Lung (tissue), 12 donors: ENCODE data around the gene DCDC2C. TPM values are rescaled to one million over a fixed set of nuclear protein-coding genes. Genes with fewer than 3 reads are reported as not detected.
"Not testable (repeated sequence)": the region's sequence is repeated elsewhere in the genome, so short reads cannot be mapped to it uniquely, and the experiment has no call there.

Experiments used
- ATAC-seq: fragments of 200-7000 bp; cut with Tn5 transposase; one replicate; pipeline ENCODE4 v1.9.1; 2020; ENCODE audit warnings: moderate number of reproducible peaks; ENCODE audit not compliant: insufficient read depth, low FRiP score
- DNase-seq, 3 donors: peaks; one replicate each; pipeline ENCODE4 v3.0.0-alpha.2; 2013 to 2017
- H3K27ac ChIP-seq, 2 donors: one replicate each; pipeline ENCODE4 v1.5.1; 2013; ENCODE audit warnings: mild to moderate bottlenecking in 2 of 2, moderate library complexity in 2 of 2, control low read depth in 1 of 2, inconsistent platforms in 1 of 2, low read depth in 1 of 2, low read length in 1 of 2
- H3K27me3 ChIP-seq, 3 donors: one replicate each; pipeline ENCODE4 v1.5.1; 2013; ENCODE audit warnings: low read length in 2 of 3; ENCODE audit not compliant: control insufficient read depth in 3 of 3, insufficient read depth in 3 of 3
- H3K36me3 ChIP-seq, 4 donors: one replicate each; pipeline ENCODE4 v1.5.1; 2013; ENCODE audit warnings: low read length in 4 of 4, mild to moderate bottlenecking in 1 of 4, moderate library complexity in 1 of 4; ENCODE audit not compliant: control insufficient read depth in 4 of 4, insufficient read depth in 4 of 4
- H3K4me1 ChIP-seq, 5 donors: one replicate each; pipeline ENCODE4 v1.5.1; 2013; ENCODE audit warnings: low read length in 5 of 5, mild to moderate bottlenecking in 2 of 5, moderate library complexity in 1 of 5; ENCODE audit not compliant: control insufficient read depth in 5 of 5, insufficient read depth in 5 of 5
- H3K4me3 ChIP-seq: one replicate; pipeline ENCODE4 v1.5.1; 2013; ENCODE audit warnings: mild to moderate bottlenecking, control low read depth, moderate library complexity
- H3K9ac ChIP-seq, 2 donors: one replicate each; pipeline ENCODE4 v1.5.1; 2013; ENCODE audit warnings: low read length in 2 of 2, control low read depth in 1 of 2; ENCODE audit not compliant: insufficient read depth in 1 of 2
- H3K9me3 ChIP-seq, 4 donors: one replicate each; pipeline ENCODE4 v1.5.1; 2013; ENCODE audit warnings: low read length in 3 of 4, mild to moderate bottlenecking in 1 of 4, moderate library complexity in 1 of 4; ENCODE audit not compliant: control insufficient read depth in 4 of 4, insufficient read depth in 3 of 4
- CTCF ChIP-seq: IDR thresholded peaks from 2 replicates; pipeline ENCODE4 v1.5.1; 2012; ENCODE audit warnings: mild to moderate bottlenecking; ENCODE audit errors: control extremely low read depth, extremely low read depth
- WGBS, 2 donors: extraction: QIAGEN DNeasy Blood & Tissue Kit; methylation state at CpG; one replicate each; pipeline ENCODE4 v1.1.7; 2013; 5-methylcytosine and 5-hydroxymethylcytosine counted together
- polyA plus RNA-seq, 2 donors: library from polyadenylated mRNA; stranded (reverse); fragments of 200-250 nt; gene quantifications; one replicate each; pipeline ENCODE4 v1.2.1, GENCODE V29; 2013
- total RNA-seq, 2 donors: library from RNA; depleted of rRNA in 1 of 2; stranded (reverse); fragments of >200 nt in 1 of 2; gene quantifications; one replicate each; pipeline ENCODE4 v1.2.1, GENCODE V29; 2014 to 2021
- donor health status: control.
- donor health status: control.
- donor health status: Bipolar disorder and iron deficiency.
- donor health status: healthy.
- donor health status: DM: yes; HTN: yes; CAD: no.

Gene DCDC2C
- total and polyA plus RNA-seq, 4 donors: 0.37 TPM; not detected in 3

DNA sequence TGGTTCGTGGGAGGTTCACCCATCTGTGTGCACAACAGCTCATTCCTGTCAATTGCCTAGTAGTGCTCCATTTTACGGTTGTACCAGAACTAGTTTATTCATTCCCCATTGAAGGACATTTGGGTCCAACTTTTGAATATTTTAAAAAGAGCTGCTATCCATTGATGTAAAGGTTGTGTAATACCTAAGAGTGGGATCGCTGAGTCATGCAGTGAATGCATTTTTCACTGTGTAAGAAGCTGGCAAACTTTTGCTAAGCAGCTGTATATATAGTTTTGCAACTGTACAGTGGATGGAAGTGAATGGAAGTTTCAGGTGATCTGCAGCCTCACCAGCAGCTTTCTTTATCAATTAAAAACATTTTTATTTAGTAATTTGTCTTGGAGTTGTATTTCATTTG, 104.5 kb downstream of the DCDC2C start:
- Histone ChIP-seq H3K36me3 (no peaks in the 10 kb centered on the region), H3K9ac (no peak overlapping the region), H3K27ac (no peak overlapping the region), H3K4me3 (no peak overlapping the region), H3K4me1 (no peaks in the 10 kb centered on the region), H3K27me3 (no peaks in the 10 kb centered on the region), H3K9me3 (no peaks in the 10 kb centered on the region)
- WGBS, 2 donors: 75 to 78% methylated on average over 3 of the region's 3 CpGs
- no peak for ATAC-seq
- no peak for TF ChIP-seq CTCF
- DNase-seq: peak in 1 of 3 donors; percentile 27

DNA sequence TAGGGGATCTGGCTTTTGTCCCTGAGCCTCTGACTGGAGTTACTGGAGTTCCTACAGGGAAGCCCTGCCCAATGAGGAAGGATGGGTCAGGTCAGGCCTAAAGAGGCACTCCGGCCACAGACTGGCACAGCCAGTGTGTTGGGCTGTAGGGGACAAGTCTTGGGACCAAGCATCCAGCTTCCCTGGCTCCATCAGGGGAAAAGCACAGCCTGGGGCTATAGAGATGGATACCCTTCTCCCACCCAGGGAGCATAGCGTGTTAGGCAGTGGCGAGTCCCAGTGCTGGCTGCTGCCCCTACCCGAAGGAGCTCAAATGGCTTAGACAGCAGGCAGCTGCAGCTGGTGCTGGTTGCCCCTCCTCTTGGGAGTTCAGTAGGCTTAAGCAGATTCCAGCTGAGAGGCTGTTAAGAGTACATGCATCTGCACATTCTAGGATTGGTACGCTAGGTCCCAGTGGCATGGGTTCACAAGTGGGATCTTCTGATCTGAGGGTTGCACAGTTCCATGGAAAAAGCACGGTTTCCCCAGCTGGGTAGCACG, 111.4 kb downstream of the DCDC2C start:
- Histone ChIP-seq H3K4me1 (no peaks in the 10 kb centered on the region), H3K4me3 (no peak overlapping the region), H3K9ac (no peak overlapping the region), H3K36me3 (no peaks in the 10 kb centered on the region), H3K27ac (no peak overlapping the region), H3K27me3 (no peaks in the 10 kb centered on the region), H3K9me3 (peaks cover 0 to 20% (median 2%) of the 10 kb centered on the region in 4 donors)
- ATAC-seq (no peak), DNase-seq (no peak)
- no peak for TF ChIP-seq CTCF
- 87 to 92% methylated on average over 7 of the region's 7 CpGs for WGBS, 2 donors

DNA sequence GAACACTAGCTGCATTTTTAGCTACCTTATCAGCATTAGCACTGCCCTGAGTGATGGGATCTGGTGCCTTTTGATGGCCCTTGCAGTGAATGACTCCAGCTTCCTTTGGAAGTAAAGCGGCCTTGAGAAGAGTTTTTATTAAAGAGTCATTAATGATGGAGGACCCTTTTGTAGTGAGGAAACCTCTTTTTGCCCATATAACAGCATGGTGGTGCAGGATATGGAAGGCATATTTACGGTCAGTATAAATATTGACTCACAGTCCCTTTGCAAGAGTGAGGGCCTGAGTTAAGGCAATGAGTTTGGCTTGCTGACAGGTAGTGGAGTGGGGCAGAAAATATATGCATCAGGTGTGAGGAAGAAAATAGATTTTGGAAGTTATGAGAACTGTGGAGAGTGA, 113.8 kb downstream of the DCDC2C start:
- DNase-seq, H3K27me3 ChIP-seq, H3K36me3 ChIP-seq, ATAC-seq, H3K4me3 ChIP-seq, H3K4me1 ChIP-seq, H3K9ac ChIP-seq, H3K27ac ChIP-seq: not testable (repeated sequence)
- 94% methylated on average over 2 of the region's 2 CpGs for WGBS, 2 donors
- H3K9me3 ChIP-seq: peaks cover 0 to 24% (median 2%) of the 10 kb centered on the region in 4 donors

GRCh38 chr2:3823748-3824147, 120.4 kb downstream of the DCDC2C start:
- ATAC-seq: no peak
- H3K9me3 ChIP-seq: peaks cover 0 to 9% (median 4%) of the 10 kb centered on the region in 4 donors
- H3K27me3 ChIP-seq: no peaks in the 10 kb centered on the region
- H3K27ac ChIP-seq: no peak overlapping the region
- H3K4me3 ChIP-seq: no peak overlapping the region
- TF ChIP-seq CTCF: no peak
- WGBS, 2 donors: 49 to 73% methylated on average over 1 of the region's 1 CpG
- H3K36me3 ChIP-seq: no peaks in the 10 kb centered on the region
- DNase-seq: peak in 1 of 3 donors; percentile 33
- H3K9ac ChIP-seq: no peak overlapping the region
- H3K4me1 ChIP-seq: no peaks in the 10 kb centered on the region
